ENCODE results near the gene TRIM49D1.
"Not testable (repeated sequence)": the region's sequence is repeated elsewhere in the genome, so short reads cannot be mapped to it uniquely, and the experiment has no call there.

TRIM49D1 gene

GRCh38 chr11:89922195-89922660, at the start of gene TRIM49D1:
TSS of gene TRIM49D1 (minus strand) at chr11:89922245. CDS start at chr11:89917710, 4,535 bp downstream.
- no peaks in the 10 kb centered on the region for H3K36me3 ChIP-seq (ENCODE audit: insufficient read depth, low read depth, low read length)
- no peaks in the 10 kb centered on the region for H3K27me3 ChIP-seq (ENCODE audit: insufficient read depth, low read length)
- H3K9me3 ChIP-seq (ENCODE audit: insufficient read depth, low read depth, low read length) = no peaks in the 10 kb centered on the region
- H3K27ac ChIP-seq (ENCODE audit: low read length) = no peak within 1 kb of the TSS
- H3K4me3 ChIP-seq (ENCODE audit: low read length) = no peak within 1 kb of the TSS
- H3K4me1 ChIP-seq (ENCODE audit: insufficient read depth, low read length) = no peaks in the 10 kb centered on the region
- no peak within 1 kb of the TSS for H3K9ac ChIP-seq (ENCODE audit: low read depth, low read length)

- H3K4me1 ChIP-seq (ENCODE audit: insufficient read depth, low read length); H3K36me3 ChIP-seq (ENCODE audit: insufficient read depth, low read depth, low read length); H3K9ac ChIP-seq (ENCODE audit: low read depth, low read length); H3K4me3 ChIP-seq (ENCODE audit: low read length); H3K27ac ChIP-seq (ENCODE audit: low read length); H3K27me3 ChIP-seq (ENCODE audit: insufficient read depth, low read length); H3K9me3 ChIP-seq (ENCODE audit: insufficient read depth, low read depth, low read length): not testable (repeated sequence)
These were observed 43.7 kb upstream of the TRIM49D1 start, which contains the start of gene TRIM64 for GRCh38 chr11:89965737-89966136. TSS of gene TRIM64 (plus strand) at chr11:89966037. CDS start at chr11:89968504, 2,467 bp downstream.

GRCh38 chr11:89960833-89961232, 38.8 kb upstream of the TRIM49D1 start:
- not testable (repeated sequence) for H3K27ac ChIP-seq (ENCODE audit: low read length); H3K4me3 ChIP-seq (ENCODE audit: low read length); H3K9ac ChIP-seq (ENCODE audit: low read depth, low read length); H3K9me3 ChIP-seq (ENCODE audit: insufficient read depth, low read depth, low read length); H3K27me3 ChIP-seq (ENCODE audit: insufficient read depth, low read length); H3K4me1 ChIP-seq (ENCODE audit: insufficient read depth, low read length); H3K36me3 ChIP-seq (ENCODE audit: insufficient read depth, low read depth, low read length)

- not testable (repeated sequence) for H3K9ac ChIP-seq (ENCODE audit: low read depth, low read length); H3K36me3 ChIP-seq (ENCODE audit: insufficient read depth, low read depth, low read length); H3K27ac ChIP-seq (ENCODE audit: low read length); H3K9me3 ChIP-seq (ENCODE audit: insufficient read depth, low read depth, low read length); H3K4me1 ChIP-seq (ENCODE audit: insufficient read depth, low read length); H3K27me3 ChIP-seq (ENCODE audit: insufficient read depth, low read length); H3K4me3 ChIP-seq (ENCODE audit: low read length)
These were observed 1.7 kb upstream of the TRIM49D1 start, which contains the start of gene TRIM49D2 for GRCh38 chr11:89923764-89924163. TSS of gene TRIM49D2 (plus strand) at chr11:89924064. CDS start at chr11:89926762, 2,698 bp downstream.

- not testable (repeated sequence) for H3K27me3 ChIP-seq (ENCODE audit: insufficient read depth, low read length); H3K36me3 ChIP-seq (ENCODE audit: insufficient read depth, low read depth, low read length)
These were observed 21.2 kb downstream of the TRIM49D1 start for GRCh38 chr11:89900809-89901208.

GRCh38 chr11:89893245-89893644, 28.8 kb downstream of the TRIM49D1 start:
- H3K9me3 ChIP-seq (ENCODE audit: insufficient read depth, low read depth, low read length); H3K4me1 ChIP-seq (ENCODE audit: insufficient read depth, low read length); H3K36me3 ChIP-seq (ENCODE audit: insufficient read depth, low read depth, low read length): not testable (repeated sequence)

More at GRCh38 chr11:89900809-89901208, 21.2 kb downstream of the TRIM49D1 start:
- not testable (repeated sequence) for H3K4me1 ChIP-seq (ENCODE audit: insufficient read depth, low read length); H3K9ac ChIP-seq (ENCODE audit: low read depth, low read length); H3K27ac ChIP-seq (ENCODE audit: low read length); H3K9me3 ChIP-seq (ENCODE audit: insufficient read depth, low read depth, low read length); H3K4me3 ChIP-seq (ENCODE audit: low read length)

GRCh38 chr11:89877511-89877910, 44.5 kb downstream of the TRIM49D1 start:
- not testable (repeated sequence) for H3K4me3 ChIP-seq (ENCODE audit: low read length); H3K27me3 ChIP-seq (ENCODE audit: insufficient read depth, low read length); H3K9ac ChIP-seq (ENCODE audit: low read depth, low read length); H3K36me3 ChIP-seq (ENCODE audit: insufficient read depth, low read depth, low read length); H3K27ac ChIP-seq (ENCODE audit: low read length); H3K9me3 ChIP-seq (ENCODE audit: insufficient read depth, low read depth, low read length); H3K4me1 ChIP-seq (ENCODE audit: insufficient read depth, low read length)

More at GRCh38 chr11:89893245-89893644, 28.8 kb downstream of the TRIM49D1 start:
- H3K9ac ChIP-seq (ENCODE audit: low read depth, low read length); H3K4me3 ChIP-seq (ENCODE audit: low read length); H3K27ac ChIP-seq (ENCODE audit: low read length); H3K27me3 ChIP-seq (ENCODE audit: insufficient read depth, low read length): not testable (repeated sequence)

- not testable (repeated sequence) for H3K4me1 ChIP-seq (ENCODE audit: insufficient read depth, low read length); H3K27ac ChIP-seq (ENCODE audit: low read length); H3K9me3 ChIP-seq (ENCODE audit: insufficient read depth, low read depth, low read length); H3K4me3 ChIP-seq (ENCODE audit: low read length); H3K36me3 ChIP-seq (ENCODE audit: insufficient read depth, low read depth, low read length); H3K9ac ChIP-seq (ENCODE audit: low read depth, low read length); H3K27me3 ChIP-seq (ENCODE audit: insufficient read depth, low read length)
These were observed 49.5 kb downstream of the TRIM49D1 start for GRCh38 chr11:89872588-89872987.

- H3K27me3 ChIP-seq (ENCODE audit: insufficient read depth, low read length); H3K4me1 ChIP-seq (ENCODE audit: insufficient read depth, low read length); H3K9ac ChIP-seq (ENCODE audit: low read depth, low read length): not testable (repeated sequence)
These were observed 56.8 kb downstream of the TRIM49D1 start for GRCh38 chr11:89865223-89865622.

GRCh38 chr11:89863906-89864704, 57.9 kb downstream of the TRIM49D1 start:
- not testable (repeated sequence) for H3K9me3 ChIP-seq (ENCODE audit: insufficient read depth, low read depth, low read length)

More at GRCh38 chr11:89865223-89865622, 56.8 kb downstream of the TRIM49D1 start:
- not testable (repeated sequence) for H3K4me3 ChIP-seq (ENCODE audit: low read length); H3K36me3 ChIP-seq (ENCODE audit: insufficient read depth, low read depth, low read length); H3K27ac ChIP-seq (ENCODE audit: low read length); H3K9me3 ChIP-seq (ENCODE audit: insufficient read depth, low read depth, low read length)

More at GRCh38 chr11:89863906-89864704, 57.9 kb downstream of the TRIM49D1 start:
- not testable (repeated sequence) for H3K9ac ChIP-seq (ENCODE audit: low read depth, low read length); H3K27me3 ChIP-seq (ENCODE audit: insufficient read depth, low read length); H3K4me3 ChIP-seq (ENCODE audit: low read length); H3K36me3 ChIP-seq (ENCODE audit: insufficient read depth, low read depth, low read length); H3K4me1 ChIP-seq (ENCODE audit: insufficient read depth, low read length); H3K27ac ChIP-seq (ENCODE audit: low read length)

Data from iPS-20b (cell line).